ENCODE results near the gene SLC5A4.
"Not testable (repeated sequence)": the region's sequence is repeated elsewhere in the genome, so short reads cannot be mapped to it uniquely, and the experiment has no call there.

The SLC5A4 gene

GRCh38 chr22:32255217-32255616 is at the start of gene SLC5A4:
Gene SLC5A4, minus strand, starts transcription at chr22:32255347. Its CDS starts 18 bp downstream, at chr22:32255329.
- no peak for DNase-seq

DNA sequence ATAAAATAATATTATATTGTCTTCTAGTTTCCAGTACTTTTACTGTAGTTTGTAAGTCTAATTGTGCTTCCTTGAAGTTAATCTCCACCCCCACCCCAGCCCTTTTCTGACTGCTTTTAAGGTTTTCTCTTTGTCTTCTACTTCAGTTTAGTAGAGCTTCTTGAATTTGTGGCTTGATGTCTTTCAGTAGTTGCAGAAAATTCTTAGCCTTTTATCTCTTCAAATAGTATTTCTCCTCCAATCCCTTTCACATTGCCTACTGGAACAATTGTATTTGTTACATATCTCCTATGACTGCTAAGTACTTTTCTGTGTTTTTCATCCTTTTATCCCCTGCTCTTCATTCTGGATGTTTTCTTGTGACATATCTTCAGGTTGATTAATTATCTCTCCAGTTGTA is 38.8 kb upstream of the SLC5A4 start:
- not testable (repeated sequence) for DNase-seq

GRCh38 chr22:32286290-32286840 is 31.2 kb upstream of the SLC5A4 start:
- no peak for DNase-seq

DNA sequence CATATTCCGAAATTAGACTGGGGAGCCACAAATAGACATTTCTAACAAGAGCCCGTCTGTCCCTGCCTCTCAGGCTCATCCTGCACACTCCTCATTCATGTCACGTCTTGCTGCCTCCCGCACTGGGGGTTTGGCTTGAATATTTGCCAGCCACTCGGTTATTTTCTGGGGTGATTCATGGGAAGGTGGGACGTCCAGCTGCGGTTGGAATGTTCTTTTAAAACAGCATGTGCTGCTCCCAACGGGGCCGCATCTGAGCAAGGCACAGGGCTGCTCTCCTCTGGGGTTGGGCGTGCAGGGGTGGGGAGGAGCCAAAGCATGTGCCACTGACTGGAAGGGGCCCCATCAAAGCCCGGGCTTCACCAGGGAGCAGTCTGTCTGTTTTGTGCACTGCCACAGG is 25.9 kb upstream of the SLC5A4 start:
- no peak for DNase-seq

DNA sequence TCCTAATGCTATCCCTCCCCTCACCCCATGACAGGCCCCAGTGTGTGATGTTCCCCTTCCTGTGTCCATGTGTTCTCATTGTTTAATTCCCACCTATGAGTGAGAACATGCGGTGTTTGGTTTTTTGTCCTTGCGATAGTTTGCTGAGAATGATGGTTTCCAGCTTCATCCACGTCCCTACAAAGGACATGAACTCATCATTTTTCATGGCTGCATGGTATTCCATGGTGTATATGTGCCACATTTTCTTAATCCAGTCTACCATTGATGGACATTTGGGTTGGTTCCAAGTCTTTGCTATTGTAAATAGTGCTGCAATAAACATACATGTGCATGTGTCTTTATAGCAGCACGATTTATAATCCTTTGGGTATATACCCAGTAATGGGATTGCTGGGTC is 20.2 kb upstream of the SLC5A4 start:
- DNase-seq: not testable (repeated sequence)

DNA sequence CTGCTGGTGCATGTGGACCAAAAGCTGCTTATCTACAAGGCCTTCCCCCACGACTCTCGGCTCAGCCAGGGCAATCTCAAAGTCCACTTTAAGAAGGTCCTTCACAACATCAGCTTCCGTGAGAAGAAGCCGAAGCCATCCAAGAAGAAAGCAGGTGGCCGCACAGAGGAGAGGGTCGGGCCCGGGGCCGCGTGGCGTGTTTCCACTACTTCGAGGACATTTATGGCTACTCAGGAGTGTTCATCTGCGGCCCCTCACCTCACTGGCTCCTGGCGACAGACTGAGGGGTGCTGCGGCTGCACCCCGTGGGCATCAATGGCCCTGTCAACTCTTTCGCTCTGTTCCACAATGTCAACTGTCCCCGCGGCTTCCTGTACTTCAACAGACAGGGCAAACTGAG is 16.2 kb upstream of the SLC5A4 start:
- no peak for DNase-seq

GRCh38 chr22:32270641-32271369 is 15.7 kb upstream of the SLC5A4 start:
- DNase-seq: no peak

DNA sequence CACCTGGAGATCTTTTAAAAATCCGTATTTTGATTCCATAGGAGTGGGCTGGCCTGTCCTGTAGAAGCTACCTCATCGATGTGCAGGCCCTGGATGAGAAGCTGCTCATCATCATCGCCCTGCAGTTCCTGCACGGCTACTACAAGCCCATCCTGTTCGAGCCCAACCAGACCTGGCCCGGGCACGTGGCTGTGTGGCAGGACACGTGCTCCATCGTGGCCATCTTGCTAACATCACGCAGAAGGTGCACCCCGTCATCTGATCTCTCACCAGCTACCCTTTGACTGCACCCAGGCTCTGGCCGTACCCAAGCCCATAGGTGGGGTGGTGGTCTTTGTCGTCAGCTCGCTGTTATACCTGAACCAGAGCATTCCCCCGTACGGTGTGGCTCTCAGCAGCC is 14.2 kb upstream of the SLC5A4 start:
- DNase-seq: no peak

DNA sequence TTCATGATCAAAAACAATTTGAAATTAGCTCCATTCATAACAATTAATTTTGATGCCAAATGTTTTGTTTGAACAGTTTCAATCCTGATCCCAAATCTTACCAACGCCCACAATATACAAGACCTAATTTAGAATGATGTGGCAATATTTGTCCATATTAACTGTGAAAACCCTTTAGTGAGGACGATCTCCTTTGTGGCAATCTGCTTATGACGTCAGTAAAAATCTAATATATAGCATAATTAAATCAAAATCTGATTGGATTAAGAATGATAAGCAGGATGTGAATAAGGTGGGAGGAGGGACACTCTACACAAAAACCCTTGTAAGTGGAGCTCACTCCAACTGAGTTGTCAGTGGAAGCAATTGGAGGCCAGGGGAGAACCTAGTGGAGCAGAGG is 11.9 kb upstream of the SLC5A4 start:
- no peak for DNase-seq

GRCh38 chr22:32265882-32266767 is 11.0 kb upstream of the SLC5A4 start:
- peak; percentile 9 for DNase-seq

GRCh38 chr22:32263678-32264077 is 8.5 kb upstream of the SLC5A4 start:
- DNase-seq: not testable (repeated sequence)

GRCh38 chr22:32261306-32261705 is 6.2 kb upstream of the SLC5A4 start:
- DNase-seq: no peak

- no peak for DNase-seq
These were observed 3.6 kb upstream of the SLC5A4 start for GRCh38 chr22:32258791-32259190.

- no peak for DNase-seq
These were observed 579 bp upstream of the SLC5A4 start for GRCh38 chr22:32255726-32256125.

DNA sequence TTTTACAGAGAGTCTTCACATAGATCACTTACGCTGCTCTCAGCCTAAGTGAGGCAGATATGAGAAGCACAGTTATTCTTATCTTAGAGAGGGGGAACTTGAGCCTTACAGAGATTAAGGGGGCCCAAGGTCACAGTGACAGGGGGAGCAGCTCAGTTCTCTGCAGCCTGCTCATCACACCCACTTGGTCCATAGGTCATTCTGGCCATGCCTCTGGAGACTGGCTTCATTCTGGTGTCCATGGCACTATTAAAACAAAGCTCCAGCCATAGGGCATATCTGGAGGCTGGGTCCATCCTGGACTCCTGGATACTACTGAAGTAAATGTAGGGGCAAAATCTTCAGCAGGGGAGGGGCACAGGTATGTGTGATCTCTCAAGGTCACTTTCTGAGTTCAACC is 5.9 kb downstream of the SLC5A4 start:
- no peak for DNase-seq

DNA sequence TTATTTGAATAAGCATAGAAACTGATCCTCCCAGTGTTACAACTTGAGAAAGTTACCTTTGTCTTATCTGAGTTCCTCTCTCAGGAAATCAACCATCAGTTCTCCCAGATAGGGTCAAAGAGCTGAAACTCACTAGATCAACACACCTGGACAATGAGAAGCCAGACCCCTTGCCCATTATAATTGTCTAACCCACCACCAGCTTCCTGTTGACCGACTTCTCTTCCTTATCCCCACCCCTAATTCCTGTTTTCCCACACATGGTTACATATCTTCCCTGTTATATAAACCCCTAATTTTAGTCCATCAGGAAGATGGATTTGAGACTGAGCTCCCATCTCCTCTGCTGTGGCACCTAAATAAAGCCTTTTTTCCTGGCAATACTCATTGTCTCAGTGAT is 6.9 kb downstream of the SLC5A4 start:
- DNase-seq: no peak

DNA sequence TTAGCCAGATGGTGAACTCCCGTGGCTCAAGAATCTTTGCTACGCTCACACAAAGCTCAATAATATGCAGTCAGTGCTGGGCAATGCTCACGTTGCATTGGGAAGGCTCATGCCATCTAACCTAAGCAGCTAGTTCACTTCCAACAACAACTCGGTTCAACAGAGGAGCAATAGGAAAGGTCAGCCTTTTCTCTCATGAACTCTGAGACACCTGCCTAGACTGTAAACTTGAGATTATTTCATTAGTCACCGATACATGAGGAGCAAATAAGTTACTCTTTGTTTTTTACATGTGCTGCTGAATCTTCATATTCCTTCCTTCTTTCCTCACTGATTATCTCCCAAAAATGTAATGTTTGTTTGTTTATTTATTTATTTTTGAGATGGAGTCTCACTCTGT is 9.0 kb downstream of the SLC5A4 start:
- no peak for DNase-seq

- DNase-seq: no peak
These were observed 10.1 kb downstream of the SLC5A4 start for GRCh38 chr22:32245042-32245441.

GRCh38 chr22:32244547-32244946 is 10.6 kb downstream of the SLC5A4 start:
- DNase-seq: no peak

DNA sequence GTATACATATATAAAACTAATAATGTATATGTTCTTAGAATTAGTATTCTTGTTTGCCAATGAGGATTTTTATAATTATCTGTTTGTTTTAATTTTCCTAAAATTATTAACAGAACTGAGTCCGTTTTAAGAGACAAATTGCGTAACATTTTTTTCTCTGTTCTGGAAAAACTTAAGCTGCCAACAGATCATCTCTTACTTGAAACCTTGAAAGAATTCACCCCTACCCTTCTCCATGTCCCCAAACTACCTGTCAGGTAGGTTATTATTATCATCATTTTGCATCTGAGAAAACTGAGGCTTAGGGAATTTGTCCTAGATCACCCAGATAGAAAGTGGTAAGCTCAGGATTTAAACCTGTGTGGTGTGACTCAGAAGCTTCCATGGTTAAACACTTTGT is 14.7 kb downstream of the SLC5A4 start:
- DNase-seq: no peak

GRCh38 chr22:32237906-32238305 is 17.2 kb downstream of the SLC5A4 start:
- DNase-seq: no peak

GRCh38 chr22:32236970-32237369 is 18.2 kb downstream of the SLC5A4 start:
- DNase-seq: no peak

DNA sequence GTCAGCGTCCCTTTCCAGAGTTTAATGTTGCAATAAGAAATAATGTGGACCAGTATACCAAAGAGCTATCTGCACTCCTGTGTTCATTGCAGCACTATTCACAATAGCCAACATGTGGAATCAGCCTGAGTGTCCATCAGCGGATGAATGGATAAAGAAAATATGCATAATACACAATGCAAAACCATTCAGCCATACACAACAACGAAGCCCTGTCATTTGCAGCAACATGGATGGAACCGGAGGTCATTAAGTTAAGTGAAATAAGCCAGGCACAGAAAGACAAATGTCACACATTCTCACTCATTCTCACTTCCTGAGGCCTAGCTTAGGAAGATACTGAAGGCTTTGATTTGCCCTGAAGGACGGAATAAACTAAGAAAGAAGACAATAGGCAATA is 22.1 kb downstream of the SLC5A4 start:
- no peak for DNase-seq
